Measurements from ENCODE around the gene AHSP. TPM values are rescaled to one million over a fixed set of nuclear protein-coding genes. Genes with fewer than 3 reads are reported as not detected.

The AHSP gene
- total and polyA plus RNA-seq, 10 of the 15 experiments (the other 5 are each of a cell fraction or from before 2014, with no cell fraction given) = not detected

GRCh38 chr16:31498493-31498892, 29.2 kb upstream of the AHSP start (continued):
- no peak for TF ChIP-seq CUX1 (IDR thresholded peaks at IDR 0.05; ENCODE audit: insufficient replicate concordance, low read depth, low read length)
- no peak for TF ChIP-seq ESRRA (IDR thresholded peaks at IDR 0.05; ENCODE audit: low read length)
- no peak for TF ChIP-seq RAD21 (IDR thresholded peaks at IDR 0.05; ENCODE audit: insufficient read depth, low read depth, low read length)
- no peak for TF ChIP-seq SUZ12 (IDR thresholded peaks at IDR 0.05; ENCODE audit: unreplicated experiment)
- no peak for TF ChIP-seq DPF2 (IDR thresholded peaks at IDR 0.05)
- no peak for TF ChIP-seq GATAD2B (conservative IDR thresholded peaks at IDR 0.05; ENCODE audit: low read depth)
- no peak for TF ChIP-seq YBX1 (IDR thresholded peaks at IDR 0.05)

- Histone ChIP-seq H2AFZ (ENCODE audit: control insufficient read depth, low read depth, low read length) (no peak overlapping the region), H3K27me3 (replicated peaks in 1 of 2; ENCODE audit: control insufficient read depth in 2 of 2, insufficient read depth in 2 of 2, low read length in 1 of 2) (no peaks in the 10 kb centered on the region), H3K36me3 (ENCODE audit: control insufficient read depth in 2 of 2, insufficient read depth in 2 of 2, low read length in 1 of 2) (no peaks in the 10 kb centered on the region; a peak in 1 of 4 replicates), H3K9ac (ENCODE audit: control insufficient read depth, insufficient read depth, low read length) (no peak overlapping the region), H3K4me3 (no peak overlapping the region), H3K4me2 (ENCODE audit: control insufficient read depth, insufficient read depth) (no peak overlapping the region), H3K4me1 (ENCODE audit: control insufficient read depth, insufficient read depth, low read length) (peaks cover 3% of the 10 kb centered on the region), H4K20me1 (ENCODE audit: control insufficient read depth, insufficient read depth) (no peaks in the 10 kb centered on the region), H3K9me3 (replicated peaks; ENCODE audit: control insufficient read depth, insufficient read depth, low read length) (no peaks in the 10 kb centered on the region), H3K27ac (ENCODE audit: control insufficient read depth, insufficient read depth) (no peak overlapping the region), H3K79me2 (ENCODE audit: control insufficient read depth, insufficient read depth, low read length) (no peaks in the 10 kb centered on the region)
- DNase-seq (ENCODE audit: low read depth, low spot score) = no peak
- SMC1A ChIA-PET (ENCODE audit: uncharacterized antibody, unreplicated experiment) = interaction anchor here (0.7 kb wide), 1 partner anchor 40 kb away, joined by 4 read pairs; no protein-coding TSS in a partner anchor
- 92% methylated on average over 8 of the region's 8 CpGs for WGBS (ENCODE audit: insufficient coverage, insufficient replicate concordance, low lambda C conversion rate, missing lambda C conversion rate)
- CTCF ChIA-PET = interaction anchor here (1.3 kb wide), 1 partner anchor 361 kb away, joined by 4 read pairs; no protein-coding TSS in a partner anchor
- TF ChIP-seq STAT1 (conservative IDR thresholded peaks at IDR 0.05) (no peak), YBX1 (IDR thresholded peaks at IDR 0.05) (no peak), PAX5 (IDR thresholded peaks at IDR 0.05; ENCODE audit: borderline replicate concordance, low read depth, low read length) (no peak), CREM (IDR thresholded peaks at IDR 0.05; ENCODE audit: low read depth) (no peak), MAX (IDR thresholded peaks at IDR 0.05; ENCODE audit: low read depth, low read length) (no peak)
- RAD21 ChIA-PET (ENCODE audit: unreplicated experiment) = no interaction called here
- POLR2A ChIA-PET = interaction anchor here (0.5 kb wide), 1 partner anchor 22 kb away, joined by 3 read pairs; no protein-coding TSS in a partner anchor
- ATAC-seq = no peak
- intact Hi-C loops (cut with micrococcal nuclease; ENCODE audit: unreplicated experiment) = loop anchor here (10.0 kb wide), 1 partner anchor 65 kb away; no protein-coding TSS in a partner anchor
- in situ Hi-C loops (cut with MboI) = no loop called here
- no peak for FAIRE-seq
- no TSS peak for BruUV-seq (replicated peaks)
Observed at GRCh38 chr16:31499928-31500327, 27.8 kb upstream of the AHSP start.

All from GM12878 (cell line).